HepG2 (cell line): ENCODE results near the gene MISFA. TPM values are rescaled to one million over a fixed set of nuclear protein-coding genes. Genes with fewer than 3 reads are reported as not detected.

Experiments used
- ATAC-seq: fragments of 200-7000 bp; cut with Tn5 transposase; 3 replicates; pipeline ENCODE4 v1.9.1; 2020; ENCODE audit warnings: mild to moderate bottlenecking, moderate library complexity
- BruUV-seq: library from RNA; stranded (reverse); fragments of 400-500 nt; replicated peaks from 2 replicates; lab custom pipeline; 2021; lab: Mats Ljungman, UMichigan
- CTCF ChIA-PET: fragments of 300-600 bp; formaldehyde crosslinking; extraction: SDS; loops from one replicate; lab custom pipeline; 2021; ENCODE audit warnings: low total read pairs, inconsistent platforms, low intra/inter-chr PET ratio; lab: Yijun Ruan, JAX
- POLR2A ChIA-PET: fragments of 350-600 bp; sonication (Branson Sonifier 250); formaldehyde crosslinking; loops from one replicate; lab custom pipeline; 2020; ENCODE audit warnings: antibody characterized with exemption, inconsistent platforms; lab: Yijun Ruan, JAX
- DNase-seq: peaks from one replicate; pipeline ENCODE4 v3.0.0-alpha.2; 2015; ENCODE audit warnings: low spot score
- FAIRE-seq: peaks from 3 replicates; lab custom pipeline; 2011; peaks lifted over from hg19 to GRCh38; lab: Jason Lieb, UNC
- H2AFZ ChIP-seq: one replicate; pipeline ENCODE4 v1.6.1; 2011; ENCODE audit warnings: low read length, inconsistent platforms
- H3K27ac ChIP-seq: fragments of 300-600 bp; 3 replicates; pipeline ENCODE4 v1.8.0; 2011; ENCODE audit warnings: mixed run types, mild to moderate bottlenecking, mixed read lengths, low read length, inconsistent platforms; ENCODE audit not compliant: insufficient read depth; ENCODE audit errors: extremely low read length
- H3K27me3 ChIP-seq, 2 experiments: fragments of 200-600 bp in 1 of 2; 2 replicates in 1 of 2; 3 replicates in 1 of 2; pipeline versions ENCODE4 v1.6.0 to v1.8.0; 2011; ENCODE audit warnings: low read length in 2 of 2, mild to moderate bottlenecking in 2 of 2, moderate library complexity in 2 of 2, inconsistent platforms in 1 of 2; ENCODE audit not compliant: insufficient read depth in 2 of 2, control insufficient read depth in 1 of 2
- H3K36me3 ChIP-seq, 2 experiments: fragments of 200-600 bp in 1 of 2; replicated peaks in 1 of 2; 2 replicates in 1 of 2; 3 replicates in 1 of 2; pipeline versions ENCODE4 v1.5.1 to v1.8.0; 2011; ENCODE audit warnings: low read length in 2 of 2, inconsistent platforms in 1 of 2; ENCODE audit not compliant: insufficient read depth in 2 of 2, control insufficient read depth in 1 of 2
- H3K4me1 ChIP-seq: 2 replicates; pipeline ENCODE4 v1.5.1; 2012; ENCODE audit warnings: low read length, inconsistent platforms; ENCODE audit not compliant: insufficient read depth
- H3K4me2 ChIP-seq: 2 replicates; pipeline ENCODE4 v1.6.0; 2011; ENCODE audit warnings: low read depth, low read length, inconsistent platforms
- H3K4me3 ChIP-seq, 3 experiments: fragments of 200-600 bp in 1 of 3; sonication (generic), shearing (Covaris generic) in 1 of 3; replicated peaks in 1 of 3; 2 replicates each; pipeline ENCODE4 v1.5.1; 2011 to 2016; ENCODE audit warnings: low read length in 3 of 3, inconsistent platforms in 2 of 3, low read depth in 2 of 3, mild to moderate bottlenecking in 2 of 3, control low read depth in 1 of 3, mixed read lengths in 1 of 3; ENCODE audit not compliant: insufficient read depth in 1 of 3
- H3K79me2 ChIP-seq: one replicate; pipeline ENCODE4 v1.6.1; 2011; ENCODE audit warnings: low read length, inconsistent platforms; ENCODE audit not compliant: insufficient read depth
- H3K9ac ChIP-seq: 2 replicates; pipeline ENCODE4 v1.6.0; 2011; ENCODE audit warnings: mild to moderate bottlenecking, low read depth, low read length, inconsistent platforms; ENCODE audit not compliant: insufficient read depth
- H3K9me3 ChIP-seq: 2 replicates; pipeline ENCODE4 v1.5.1; 2012; ENCODE audit warnings: mild to moderate bottlenecking, low read length
- H4K20me1 ChIP-seq: 2 replicates; pipeline ENCODE4 v1.6.0; 2011; ENCODE audit warnings: inconsistent platforms, mild to moderate bottlenecking, low read length, moderate library complexity; ENCODE audit not compliant: insufficient read depth
- ADNP ChIP-seq: sonication (generic); formaldehyde crosslinking; IDR thresholded peaks from 2 replicates; pipeline ENCODE4 v1.4.0; 2020; ENCODE audit warnings: missing genetic modification reagents
- ATF4 ChIP-seq, 2 experiments: fragments of 450-650 bp in 1 of 2; sonication (generic) in 1 of 2; formaldehyde crosslinking; IDR thresholded peaks; 2 replicates each; pipeline versions ENCODE4 v1.5.0 to v1.8.0; 2020 to 2022; ENCODE audit warnings: mild to moderate bottlenecking in 1 of 2, missing genetic modification reagents in 1 of 2
- BRCA1 ChIP-seq: sonication (generic); formaldehyde crosslinking; IDR thresholded peaks from 2 replicates; pipeline ENCODE4 v1.4.0; 2020; ENCODE audit warnings: missing genetic modification reagents
- FOXC1 ChIP-seq: sonication (generic); formaldehyde crosslinking; IDR thresholded peaks from 2 replicates; pipeline ENCODE4 v1.8.0; 2022; ENCODE audit warnings: mild to moderate bottlenecking, missing genetic modification reagents, borderline replicate concordance
- MTF1 ChIP-seq: sonication (generic); formaldehyde crosslinking; IDR thresholded peaks from 2 replicates; pipeline ENCODE4 v1.5.0; 2020; ENCODE audit warnings: missing genetic modification reagents
- NR2C2 ChIP-seq: sonication (generic); formaldehyde crosslinking; IDR thresholded peaks from 2 replicates; pipeline ENCODE4 v1.4.0; 2020; ENCODE audit warnings: missing genetic modification reagents, mild to moderate bottlenecking, moderate library complexity, borderline replicate concordance
- SMAD3 ChIP-seq: sonication (generic); formaldehyde crosslinking; IDR thresholded peaks from 2 replicates; pipeline ENCODE4 v1.4.0; 2020; ENCODE audit warnings: missing genetic modification reagents
- TFAP4 ChIP-seq: sonication (generic); IDR thresholded peaks from 2 replicates; pipeline ENCODE4 v1.6.1; 2016; ENCODE audit warnings: low read depth, borderline replicate concordance
- ZNF605 ChIP-seq: sonication (generic); formaldehyde crosslinking; IDR thresholded peaks from 2 replicates; pipeline ENCODE4 v1.8.0; 2022; ENCODE audit warnings: mild to moderate bottlenecking, missing genetic modification reagents
- ZSCAN30 ChIP-seq: sonication (generic); formaldehyde crosslinking; IDR thresholded peaks from 2 replicates; pipeline ENCODE4 v1.5.0; 2020; ENCODE audit warnings: mild to moderate bottlenecking, missing genetic modification reagents
- WGBS: methylation state at CpG from one replicate; pipeline ENCODE4 v1.1.6; 2017; ENCODE audit warnings: low lambda C conversion rate; 5-methylcytosine and 5-hydroxymethylcytosine counted together
- in situ Hi-C: cut with HindIII; loops from 2 replicates; pipeline ENCODE4 v1.10.0; 2017; ENCODE audit warnings: low pct_unique_long_range_greater_than_20kb; ENCODE audit not compliant: extremely low pct_ligation_motif_present
- intact Hi-C: fragments of 100-400 bp; cut with micrococcal nuclease; formaldehyde crosslinking; loops from one replicate; pipeline ENCODE4 v1.10.0; 2022; ENCODE audit not compliant: unreplicated experiment
- polyA plus RNA-seq, 8 experiments: library from polyadenylated mRNA; depleted of rRNA in 3 of 8; stranded (reverse) in 7 of 8; unstranded in 1 of 8; fragments of >200 nt; fragmentation: Illumina TruSeq in 4 of 8; extraction: Trizol in 4 of 8; gene quantifications; 2 replicates each; pipeline versions ENCODE4 v1.2.1 to v1.2.3, GENCODE V29; 2011 to 2016; ENCODE audit warnings: low read depth in 4 of 8, missing spikeins in 1 of 8, mixed read lengths in 1 of 8; ENCODE audit not compliant: insufficient read depth in 1 of 8
- total RNA-seq, 5 experiments: library from RNA; depleted of rRNA; stranded (reverse); fragments of >200 nt; fragmentation: Illumina TruSeq; extraction: Trizol; gene quantifications; 2 replicates each; pipeline ENCODE4 v1.2.3, GENCODE V29; 2016; ENCODE audit warnings: low read depth in 1 of 5
- TF ChIP-seq, protein P1 (sequence below): sonication (generic); formaldehyde crosslinking; IDR thresholded peaks from 2 replicates; pipeline ENCODE4 v1.5.0; 2020; ENCODE audit warnings: mild to moderate bottlenecking, missing genetic modification reagents

The MISFA gene
- total and polyA plus RNA-seq, 2 of the 13 experiments (the other 11 are each of a cell fraction or from before 2014, with no cell fraction given): 1.4 to 5.4 TPM

DNA sequence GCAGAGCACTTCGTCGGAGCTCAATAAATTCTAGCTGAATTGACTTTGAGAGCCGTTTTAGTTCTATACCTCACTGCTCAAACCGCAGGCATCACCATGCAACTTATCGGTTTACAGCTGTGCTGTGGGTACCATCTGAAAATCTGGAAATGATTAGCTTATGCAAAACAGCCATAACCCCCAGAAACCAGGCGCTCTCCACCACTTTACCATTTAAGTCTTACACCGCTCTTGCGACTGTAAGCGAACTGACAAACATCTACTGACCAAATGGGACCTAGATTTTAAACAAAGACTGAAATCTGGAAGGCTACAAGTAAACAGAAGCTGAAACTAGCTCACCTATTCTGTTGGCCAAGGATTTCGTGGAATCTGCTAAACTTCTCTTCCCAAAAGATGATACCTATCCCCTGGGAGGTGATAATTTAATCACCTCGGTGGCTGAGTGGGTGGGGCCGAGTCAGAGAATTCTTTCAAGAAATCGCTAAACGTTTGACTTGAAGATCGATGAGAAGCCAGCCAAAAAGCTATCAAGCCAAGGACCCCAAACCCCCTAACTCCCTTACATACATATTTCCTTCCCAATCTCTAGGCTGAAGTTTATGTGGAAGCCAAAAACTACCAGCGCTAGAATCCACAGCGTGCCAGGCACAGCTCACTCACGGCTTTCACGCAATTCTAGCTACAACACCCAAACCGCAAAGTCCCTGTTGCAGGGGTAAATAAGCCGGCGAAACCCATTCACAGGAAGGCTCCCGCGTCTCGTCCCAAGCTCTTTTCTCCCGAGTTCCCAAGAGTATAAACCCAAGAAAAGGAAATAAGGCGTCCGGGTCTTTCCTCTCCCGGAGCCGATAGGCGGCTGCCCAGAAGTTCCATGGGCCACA lies 33.9 kb downstream of the MISFA start:
- no peak for FAIRE-seq
- H3K79me2 ChIP-seq: peaks cover 48% of the 10 kb centered on the region
- H3K27ac ChIP-seq: peak overlapping the region; percentile 59
- in situ Hi-C loops: no loop called here
- TF ChIP-seq ADNP (CRISPR knock-in tag): no peak
- 0 out of 4 replicates have a peak, but pooled peaks of 1 of the 2 experiments have one; percentile 1 for TF ChIP-seq ATF4 (CRISPR knock-in tag; IDR thresholded peaks at IDR 0.05)
- TF ChIP-seq MTF1 (CRISPR knock-in tag): 0 out of 2 replicates have a peak, but pooled peaks have one; percentile 25
- 0 out of 2 replicates have a peak, but pooled peaks have one; percentile 8 for TF ChIP-seq BRCA1 (CRISPR knock-in tag)
- TF ChIP-seq NR2C2 (CRISPR knock-in tag): no peak
- no peak for TF ChIP-seq SMAD3
- 0 out of 2 replicates have a peak, but pooled peaks have one; percentile 2 for TF ChIP-seq FOXC1 (CRISPR knock-in tag)
- TF ChIP-seq ZNF605 (CRISPR knock-in tag): 0 out of 2 replicates have a peak, but pooled peaks have one; percentile 0
- TF ChIP-seq, protein P1, sequence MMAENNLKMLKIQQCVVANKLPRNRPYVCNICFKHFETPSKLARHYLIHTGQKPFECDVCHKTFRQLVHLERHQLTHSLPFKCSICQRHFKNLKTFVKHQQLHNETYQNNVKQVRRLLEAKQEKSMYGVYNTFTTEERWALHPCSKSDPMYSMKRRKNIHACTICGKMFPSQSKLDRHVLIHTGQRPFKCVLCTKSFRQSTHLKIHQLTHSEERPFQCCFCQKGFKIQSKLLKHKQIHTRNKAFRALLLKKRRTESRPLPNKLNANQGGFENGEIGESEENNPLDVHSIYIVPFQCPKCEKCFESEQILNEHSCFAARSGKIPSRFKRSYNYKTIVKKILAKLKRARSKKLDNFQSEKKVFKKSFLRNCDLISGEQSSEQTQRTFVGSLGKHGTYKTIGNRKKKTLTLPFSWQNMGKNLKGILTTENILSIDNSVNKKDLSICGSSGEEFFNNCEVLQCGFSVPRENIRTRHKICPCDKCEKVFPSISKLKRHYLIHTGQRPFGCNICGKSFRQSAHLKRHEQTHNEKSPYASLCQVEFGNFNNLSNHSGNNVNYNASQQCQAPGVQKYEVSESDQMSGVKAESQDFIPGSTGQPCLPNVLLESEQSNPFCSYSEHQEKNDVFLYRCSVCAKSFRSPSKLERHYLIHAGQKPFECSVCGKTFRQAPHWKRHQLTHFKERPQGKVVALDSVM: 0 out of 2 replicates have a peak, but pooled peaks have one; percentile 6
- 0 out of 2 replicates have a peak, but pooled peaks have one; percentile 22 for TF ChIP-seq TFAP4
- no peak for TF ChIP-seq ZSCAN30 (CRISPR knock-in tag)
- TF ChIP-seq, all 625 proteins: peak for 7
- H3K36me3 ChIP-seq: no peaks in the 10 kb centered on the region
- peak overlapping the region; percentile 77 for H3K4me2 ChIP-seq
- DNase-seq (no peak), ATAC-seq (peak; percentile 13)
- intact Hi-C loops: loop anchor here (1.0 to 5.0 kb wide), 3 partner anchors 45 to 311 kb away; partner anchors contain the start of genes GTF2H1, HPS5 and UEVLD
- H2AFZ ChIP-seq: no peak overlapping the region
- 2% methylated on average over 26 of the region's 31 CpGs for WGBS
- ChIA-PET POLR2A (interaction anchor here (0.6 to 2.5 kb wide), 15 partner anchors 11 to 390 kb away, joined by 3 to 16 read pairs (median 4); partner anchors contain the start of genes LDHA, MISFA, TMEM86A and TSG101), CTCF (no interaction called here)
- no peaks in the 10 kb centered on the region for H3K9me3 ChIP-seq
- no peaks in the 10 kb centered on the region for H4K20me1 ChIP-seq
- no peaks in the 10 kb centered on the region; a peak in 1 of 5 replicates for H3K27me3 ChIP-seq
- peak overlapping the region; percentile 80 to 90 (median 84) for H3K4me3 ChIP-seq
- TSS peak; percentile 77 for BruUV-seq
- peak overlapping the region; percentile 85 for H3K9ac ChIP-seq
- H3K4me1 ChIP-seq: peaks cover 12% of the 10 kb centered on the region
